ENCODE data around the gene MAP4.

MAP4 gene

DNA sequence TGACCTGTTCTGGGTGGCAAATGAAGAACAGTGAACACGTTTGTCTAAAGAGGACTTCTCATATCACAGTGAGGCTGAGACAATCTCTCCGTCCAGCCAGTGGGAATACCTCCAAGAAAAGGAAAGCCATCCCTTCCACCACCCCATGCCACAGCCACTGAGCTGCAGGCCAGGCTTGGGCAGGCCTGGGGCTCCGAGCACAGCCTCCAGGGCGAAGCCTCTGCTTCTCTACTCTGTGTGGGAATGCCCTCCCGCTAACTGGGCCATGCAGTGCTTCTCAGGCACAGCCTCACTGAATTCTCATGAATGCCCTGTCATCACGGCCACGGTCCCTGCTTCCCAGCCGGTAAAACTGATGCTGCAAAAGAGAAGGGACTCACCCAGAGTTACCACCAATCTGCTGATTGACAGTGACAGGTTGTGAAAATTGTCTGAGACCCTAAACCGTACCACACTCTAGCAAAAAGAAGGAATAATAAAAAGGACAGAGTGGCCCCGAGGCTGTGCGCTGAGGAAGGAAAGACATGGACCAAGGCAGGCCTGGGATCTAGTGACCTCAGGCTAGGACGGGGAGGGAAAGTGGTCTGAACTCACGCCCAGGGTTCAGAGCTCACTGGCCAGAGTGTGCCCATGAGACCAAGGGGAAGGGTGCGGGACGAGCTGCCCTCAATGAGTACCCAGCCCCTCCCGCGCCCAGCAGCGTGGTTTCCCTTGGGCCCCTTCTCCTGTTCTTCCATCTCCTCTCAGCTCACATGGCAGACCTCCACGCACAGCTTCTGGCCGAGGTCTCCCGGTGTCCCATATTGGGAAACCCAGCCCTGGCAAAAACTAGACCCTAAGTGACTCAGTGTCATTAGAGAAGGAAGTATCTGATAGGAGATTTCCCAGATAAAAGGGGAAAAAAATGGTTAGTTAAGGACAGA is 160.5 kb downstream of the MAP4 start:
- TF ChIP-seq CTCF (tag by site-specific recombination; IDR thresholded peaks at IDR 0.05) (no peak), ZNF184 (tag by site-specific recombination; IDR thresholded peaks at IDR 0.05) (no peak), ZNF391 (tag by site-specific recombination; IDR thresholded peaks at IDR 0.05; ENCODE audit: borderline replicate concordance, low read depth) (no peak), ZBTB1 (tag by site-specific recombination; IDR thresholded peaks at IDR 0.05) (no peak), ZNF416 (tag by site-specific recombination; IDR thresholded peaks at IDR 0.05) (no peak)
- TF ChIP-seq, protein P1, sequence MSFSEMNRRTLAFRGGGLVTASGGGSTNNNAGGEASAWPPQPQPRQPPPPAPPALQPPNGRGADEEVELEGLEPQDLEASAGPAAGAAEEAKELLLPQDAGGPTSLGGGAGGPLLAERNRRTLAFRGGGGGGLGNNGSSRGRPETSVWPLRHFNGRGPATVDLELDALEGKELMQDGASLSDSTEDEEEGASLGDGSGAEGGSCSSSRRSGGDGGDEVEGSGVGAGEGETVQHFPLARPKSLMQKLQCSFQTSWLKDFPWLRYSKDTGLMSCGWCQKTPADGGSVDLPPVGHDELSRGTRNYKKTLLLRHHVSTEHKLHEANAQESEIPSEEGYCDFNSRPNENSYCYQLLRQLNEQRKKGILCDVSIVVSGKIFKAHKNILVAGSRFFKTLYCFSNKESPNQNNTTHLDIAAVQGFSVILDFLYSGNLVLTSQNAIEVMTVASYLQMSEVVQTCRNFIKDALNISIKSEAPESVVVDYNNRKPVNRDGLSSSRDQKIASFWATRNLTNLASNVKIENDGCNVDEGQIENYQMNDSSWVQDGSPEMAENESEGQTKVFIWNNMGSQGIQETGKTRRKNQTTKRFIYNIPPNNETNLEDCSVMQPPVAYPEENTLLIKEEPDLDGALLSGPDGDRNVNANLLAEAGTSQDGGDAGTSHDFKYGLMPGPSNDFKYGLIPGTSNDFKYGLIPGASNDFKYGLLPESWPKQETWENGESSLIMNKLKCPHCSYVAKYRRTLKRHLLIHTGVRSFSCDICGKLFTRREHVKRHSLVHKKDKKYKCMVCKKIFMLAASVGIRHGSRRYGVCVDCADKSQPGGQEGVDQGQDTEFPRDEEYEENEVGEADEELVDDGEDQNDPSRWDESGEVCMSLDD (tag by site-specific recombination; IDR thresholded peaks at IDR 0.05), result no peak
- TF ChIP-seq, protein P2, sequence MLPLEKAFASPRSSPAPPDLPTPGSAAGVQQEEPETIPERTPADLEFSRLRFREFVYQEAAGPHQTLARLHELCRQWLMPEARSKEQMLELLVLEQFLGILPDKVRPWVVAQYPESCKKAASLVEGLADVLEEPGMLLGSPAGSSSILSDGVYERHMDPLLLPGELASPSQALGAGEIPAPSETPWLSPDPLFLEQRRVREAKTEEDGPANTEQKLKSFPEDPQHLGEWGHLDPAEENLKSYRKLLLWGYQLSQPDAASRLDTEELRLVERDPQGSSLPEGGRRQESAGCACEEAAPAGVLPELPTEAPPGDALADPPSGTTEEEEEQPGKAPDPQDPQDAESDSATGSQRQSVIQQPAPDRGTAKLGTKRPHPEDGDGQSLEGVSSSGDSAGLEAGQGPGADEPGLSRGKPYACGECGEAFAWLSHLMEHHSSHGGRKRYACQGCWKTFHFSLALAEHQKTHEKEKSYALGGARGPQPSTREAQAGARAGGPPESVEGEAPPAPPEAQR (tag by site-specific recombination; IDR thresholded peaks at IDR 0.05), result no peak
- H3K4me3 ChIP-seq (ENCODE audit: low read depth, low read length), result no peak overlapping the region
- ChIA-PET CTCF (interaction anchor here (0.6 kb wide), 1 partner anchor 130 kb away, joined by 4 read pairs; no protein-coding TSS in a partner anchor), POLR2A (no interaction called here)
- H3K4me1 ChIP-seq (ENCODE audit: control insufficient read depth, insufficient read depth, low read length), result no peaks in the 10 kb centered on the region
- no peaks in the 10 kb centered on the region for H3K9me3 ChIP-seq (ENCODE audit: control insufficient read depth, insufficient read depth, low read depth, low read length)
- peaks cover 0 to 79% of the 10 kb centered on the region in 2 experiments; a peak in 2 of 3 replicates for H3K36me3 ChIP-seq (ENCODE audit: control insufficient read depth in 2 of 2, insufficient read depth in 1 of 2, low read length in 2 of 2)
- H3K27ac ChIP-seq (ENCODE audit: extremely low read depth, low read depth, low read length), result no peak overlapping the region

DNA sequence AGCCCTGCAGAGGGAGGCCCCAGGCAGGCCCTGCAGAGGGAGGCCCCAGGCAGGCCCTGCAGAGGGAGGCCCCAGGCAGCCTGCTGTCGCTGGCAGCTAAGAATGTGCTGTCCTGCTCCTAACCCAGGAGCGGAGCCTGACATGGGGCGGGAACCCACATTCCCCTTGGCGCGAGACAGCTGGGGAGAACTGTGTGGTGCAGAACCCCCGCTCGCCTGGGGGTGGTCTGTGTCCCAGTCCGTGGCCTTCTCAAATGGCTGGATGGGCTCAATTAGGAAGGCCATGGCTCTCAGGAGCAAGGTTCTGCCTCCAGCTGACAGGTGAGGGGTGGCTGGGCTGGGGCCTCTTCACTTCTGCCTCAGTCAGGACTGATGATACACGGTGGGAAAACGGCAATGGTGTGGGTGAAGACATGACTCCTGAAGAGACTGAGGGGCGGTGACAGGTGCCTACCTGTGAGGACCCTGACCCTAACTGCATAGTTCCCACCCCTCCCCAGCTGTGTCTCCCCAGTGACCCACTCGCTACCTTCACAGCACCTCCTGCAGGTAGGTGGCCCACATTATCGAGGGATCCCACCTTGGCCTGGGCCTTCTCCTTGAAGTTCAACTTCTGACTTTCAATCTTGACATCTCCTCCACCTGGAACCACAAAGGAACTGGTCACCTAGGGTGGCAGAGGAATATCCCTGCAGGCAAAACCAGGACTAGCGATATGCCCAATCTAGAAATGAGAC is 161.3 kb downstream of the MAP4 start:
- CTCF ChIA-PET, result interaction anchor here (0.6 kb wide), 1 partner anchor 227 kb away, joined by 3 read pairs; no protein-coding TSS in a partner anchor
- Histone ChIP-seq H3K9me3 (ENCODE audit: control insufficient read depth, insufficient read depth, low read depth, low read length) (no peaks in the 10 kb centered on the region), H3K36me3 (ENCODE audit: control insufficient read depth in 2 of 2, insufficient read depth in 1 of 2, low read length in 2 of 2) (peaks cover 0 to 80% of the 10 kb centered on the region in 2 experiments; a peak in 2 of 3 replicates), H3K4me1 (ENCODE audit: control insufficient read depth, insufficient read depth, low read length) (no peaks in the 10 kb centered on the region), H3K4me3 (ENCODE audit: low read depth, low read length) (no peak overlapping the region), H3K27ac (ENCODE audit: extremely low read depth, low read depth, low read length) (no peak overlapping the region)
- TF ChIP-seq GLIS2 (tag by site-specific recombination; IDR thresholded peaks at IDR 0.05), result 0 out of 2 replicates have a peak, but pooled peaks have one; percentile 21
- no peak for TF ChIP-seq ZNF155 (tag by site-specific recombination; IDR thresholded peaks at IDR 0.05)
- TF ChIP-seq ZNF488 (tag by site-specific recombination; IDR thresholded peaks at IDR 0.05), result no peak
- peak; percentile 43; the same call in 1 of the 2 replicates for TF ChIP-seq ZNF600 (tag by site-specific recombination; IDR thresholded peaks at IDR 0.05)
- POLR2A ChIA-PET, result no interaction called here

DNA sequence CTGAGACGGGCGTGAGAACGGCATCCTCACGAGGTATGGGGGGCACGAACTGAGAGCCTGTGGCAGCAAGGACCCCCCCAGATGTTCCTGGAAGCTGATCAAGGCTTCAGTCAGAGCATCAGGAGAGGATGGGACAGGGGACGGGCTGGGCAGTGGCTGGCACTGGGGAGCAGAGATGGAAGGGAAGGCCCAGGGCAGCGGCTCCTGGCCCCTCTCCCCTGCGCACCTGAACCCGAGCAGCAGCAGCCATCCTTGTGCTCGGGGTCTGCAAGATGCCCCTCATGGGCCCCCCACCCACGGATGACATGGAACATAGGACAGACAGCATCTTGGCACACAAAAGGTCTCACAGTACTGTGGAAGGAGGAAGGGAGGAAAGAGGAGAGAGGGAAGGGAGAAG is 161.9 kb downstream of the MAP4 start:
- peaks cover 0 to 82% of the 10 kb centered on the region in 2 experiments; a peak in 2 of 3 replicates for H3K36me3 ChIP-seq (ENCODE audit: control insufficient read depth in 2 of 2, insufficient read depth in 1 of 2, low read length in 2 of 2)
- H3K27ac ChIP-seq (ENCODE audit: extremely low read depth, low read depth, low read length), result no peak overlapping the region
- POLR2A ChIA-PET, result no interaction called here
- no peak overlapping the region for H3K4me3 ChIP-seq (ENCODE audit: low read depth, low read length)
- no peaks in the 10 kb centered on the region for H3K4me1 ChIP-seq (ENCODE audit: control insufficient read depth, insufficient read depth, low read length)
- CTCF ChIA-PET, result interaction anchor here (0.6 to 0.7 kb wide), 2 partner anchors 131 to 227 kb away, joined by 3 read pairs; no protein-coding TSS in a partner anchor
- no peaks in the 10 kb centered on the region for H3K9me3 ChIP-seq (ENCODE audit: control insufficient read depth, insufficient read depth, low read depth, low read length)
- TF ChIP-seq ZNF311 (tag by site-specific recombination; IDR thresholded peaks at IDR 0.05; ENCODE audit: borderline replicate concordance), result no peak
- no peak for TF ChIP-seq ZNF175 (tag by site-specific recombination; IDR thresholded peaks at IDR 0.05)
- TF ChIP-seq ZNF621 (tag by site-specific recombination; IDR thresholded peaks at IDR 0.05), result no peak
- TF ChIP-seq YY2 (tag by site-specific recombination; IDR thresholded peaks at IDR 0.05), result no peak
- TF ChIP-seq, protein P3, sequence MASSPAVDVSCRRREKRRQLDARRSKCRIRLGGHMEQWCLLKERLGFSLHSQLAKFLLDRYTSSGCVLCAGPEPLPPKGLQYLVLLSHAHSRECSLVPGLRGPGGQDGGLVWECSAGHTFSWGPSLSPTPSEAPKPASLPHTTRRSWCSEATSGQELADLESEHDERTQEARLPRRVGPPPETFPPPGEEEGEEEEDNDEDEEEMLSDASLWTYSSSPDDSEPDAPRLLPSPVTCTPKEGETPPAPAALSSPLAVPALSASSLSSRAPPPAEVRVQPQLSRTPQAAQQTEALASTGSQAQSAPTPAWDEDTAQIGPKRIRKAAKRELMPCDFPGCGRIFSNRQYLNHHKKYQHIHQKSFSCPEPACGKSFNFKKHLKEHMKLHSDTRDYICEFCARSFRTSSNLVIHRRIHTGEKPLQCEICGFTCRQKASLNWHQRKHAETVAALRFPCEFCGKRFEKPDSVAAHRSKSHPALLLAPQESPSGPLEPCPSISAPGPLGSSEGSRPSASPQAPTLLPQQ (tag by site-specific recombination; IDR thresholded peaks at IDR 0.05), result no peak
- TF ChIP-seq ZNF350 (tag by site-specific recombination; IDR thresholded peaks at IDR 0.05), result no peak
- no peak for TF ChIP-seq ZXDB (tag by site-specific recombination; IDR thresholded peaks at IDR 0.05)
- no peak for TF ChIP-seq ZNF664 (tag by site-specific recombination; IDR thresholded peaks at IDR 0.05)
- no peak for TF ChIP-seq ZNF585B (tag by site-specific recombination; IDR thresholded peaks at IDR 0.05)

Measured in HEK293 (cell line).